ACC112 (cell line): ENCODE measurements around the gene LIMS2.

Experiments used
- H2AFZ ChIP-seq: fragments of 200-600 bp; sonication (generic); one replicate; pipeline ENCODE4 v1.6.0; 2017; ENCODE audit warnings: antibody characterized with exemption, low read length; ENCODE audit not compliant: unreplicated experiment
- H3K27ac ChIP-seq: fragments of 200-600 bp; sonication (generic); 2 replicates; pipeline ENCODE4 v1.5.1; 2014; ENCODE audit warnings: low read depth, mild to moderate bottlenecking, antibody characterized with exemption, low read length, moderate library complexity
- H3K27me3 ChIP-seq: fragments of 200-600 bp; sonication (generic); 2 replicates; pipeline ENCODE4 v1.6.1; 2014; ENCODE audit warnings: mild to moderate bottlenecking, antibody characterized with exemption, low read length, moderate library complexity, mixed read lengths; ENCODE audit not compliant: insufficient read depth
- H3K36me3 ChIP-seq: fragments of 200-600 bp; sonication (generic); 2 replicates; pipeline ENCODE4 v1.6.1; 2016; ENCODE audit warnings: mild to moderate bottlenecking, antibody characterized with exemption, low read length, moderate library complexity, mixed read lengths; ENCODE audit not compliant: insufficient read depth
- H3K4me1 ChIP-seq: fragments of 200-600 bp; sonication (generic); one replicate; pipeline ENCODE4 v1.6.1; 2016; ENCODE audit warnings: low read length, mixed read lengths; ENCODE audit not compliant: insufficient read depth, unreplicated experiment, control insufficient read depth
- H3K4me3 ChIP-seq: fragments of 200-600 bp; sonication (generic); 2 replicates; pipeline ENCODE4 v1.5.1; 2014; ENCODE audit warnings: mild to moderate bottlenecking, low read depth, low read length
- H3K79me2 ChIP-seq: fragments of 200-600 bp; sonication (generic); one replicate; pipeline ENCODE4 v1.6.0; 2016; ENCODE audit warnings: low read length; ENCODE audit not compliant: control insufficient read depth, unreplicated experiment, insufficient read depth

Gene LIMS2

GRCh38 chr2:127650041-127650784 lies 25.1 kb downstream of the LIMS2 start:
- Histone ChIP-seq H3K4me1 (peaks cover 20% of the 10 kb centered on the region), H3K4me3 (no peak overlapping the region), H2AFZ (no peak overlapping the region), H3K27me3 (no peaks in the 10 kb centered on the region), H3K36me3 (no peaks in the 10 kb centered on the region), H3K79me2 (no peaks in the 10 kb centered on the region), H3K27ac (no peak overlapping the region)

GRCh38 chr2:127649684-127650040 lies 25.7 kb downstream of the LIMS2 start:
- no peak overlapping the region for H3K4me3 ChIP-seq
- H3K27me3 ChIP-seq = no peaks in the 10 kb centered on the region
- no peak overlapping the region for H3K27ac ChIP-seq
- no peaks in the 10 kb centered on the region for H3K79me2 ChIP-seq
- peaks cover 20% of the 10 kb centered on the region for H3K4me1 ChIP-seq
- no peaks in the 10 kb centered on the region for H3K36me3 ChIP-seq
- no peak overlapping the region for H2AFZ ChIP-seq

GRCh38 chr2:127649100-127649611 lies 26.2 kb downstream of the LIMS2 start:
- Histone ChIP-seq H3K4me3 (no peak overlapping the region), H3K27ac (no peak overlapping the region), H3K79me2 (no peaks in the 10 kb centered on the region), H3K4me1 (peaks cover 20% of the 10 kb centered on the region), H2AFZ (no peak overlapping the region), H3K27me3 (no peaks in the 10 kb centered on the region), H3K36me3 (no peaks in the 10 kb centered on the region)

- no peak overlapping the region for H3K27ac ChIP-seq
- H3K36me3 ChIP-seq = no peaks in the 10 kb centered on the region
- H2AFZ ChIP-seq = no peak overlapping the region
- no peaks in the 10 kb centered on the region for H3K27me3 ChIP-seq
- H3K79me2 ChIP-seq = no peaks in the 10 kb centered on the region
- H3K4me1 ChIP-seq = peaks cover 20% of the 10 kb centered on the region
- H3K4me3 ChIP-seq = no peak overlapping the region
These were observed 27.0 kb downstream of the LIMS2 start for GRCh38 chr2:127648321-127648720.

- peak overlapping the region; percentile 65 for H2AFZ ChIP-seq
- H3K36me3 ChIP-seq = no peaks in the 10 kb centered on the region
- H3K27me3 ChIP-seq = no peaks in the 10 kb centered on the region
- no peaks in the 10 kb centered on the region for H3K79me2 ChIP-seq
- no peak overlapping the region for H3K27ac ChIP-seq
- H3K4me3 ChIP-seq = no peak overlapping the region
- H3K4me1 ChIP-seq = peaks cover 20% of the 10 kb centered on the region
These were observed 27.8 kb downstream of the LIMS2 start for GRCh38 chr2:127647242-127648190.

GRCh38 chr2:127646487-127647241 lies 28.7 kb downstream of the LIMS2 start:
- no peak overlapping the region for H3K27ac ChIP-seq
- peaks cover 20% of the 10 kb centered on the region for H3K4me1 ChIP-seq
- H3K36me3 ChIP-seq = no peaks in the 10 kb centered on the region
- no peaks in the 10 kb centered on the region for H3K27me3 ChIP-seq
- no peaks in the 10 kb centered on the region for H3K79me2 ChIP-seq
- H3K4me3 ChIP-seq = no peak overlapping the region
- peak overlapping the region; percentile 65 for H2AFZ ChIP-seq

- Histone ChIP-seq H3K36me3 (no peaks in the 10 kb centered on the region), H2AFZ (peak within 1 kb of the TSS; percentile 65), H3K4me1 (peaks cover 20% of the 10 kb centered on the region), H3K4me3 (no peak within 1 kb of the TSS), H3K27ac (no peak within 1 kb of the TSS), H3K79me2 (no peaks in the 10 kb centered on the region), H3K27me3 (no peaks in the 10 kb centered on the region)
These were observed 29.7 kb downstream of the LIMS2 start, which contains the start of gene GPR17 for GRCh38 chr2:127645395-127646291. Gene GPR17 (plus strand): TSS chr2:127646153. CDS start chr2:127650736, 4,583 bp downstream.

- no peaks in the 10 kb centered on the region for H3K36me3 ChIP-seq
- H3K79me2 ChIP-seq = no peaks in the 10 kb centered on the region
- H3K27me3 ChIP-seq = no peaks in the 10 kb centered on the region
- H2AFZ ChIP-seq = no peak overlapping the region
- H3K4me1 ChIP-seq = peaks cover 20% of the 10 kb centered on the region
- H3K27ac ChIP-seq = no peak overlapping the region
- no peak overlapping the region for H3K4me3 ChIP-seq
These were observed 30.3 kb downstream of the LIMS2 start for GRCh38 chr2:127645026-127645394.

GRCh38 chr2:127644066-127645025 lies 31.0 kb downstream of the LIMS2 start:
- Histone ChIP-seq H2AFZ (no peak overlapping the region), H3K4me1 (peaks cover 18% of the 10 kb centered on the region)

More at GRCh38 chr2:127644066-127645025, 31.0 kb downstream of the LIMS2 start:
- Histone ChIP-seq H3K4me3 (no peak overlapping the region), H3K36me3 (no peaks in the 10 kb centered on the region), H3K27ac (no peak overlapping the region), H3K27me3 (no peaks in the 10 kb centered on the region), H3K79me2 (no peaks in the 10 kb centered on the region)
